ENCODE results near the gene BHLHE41. TPM values are rescaled to one million over a fixed set of nuclear protein-coding genes. Genes with fewer than 3 reads are reported as not detected.

Gene BHLHE41
- total and polyA plus RNA-seq, 4 donors = 0.17 to 0.29 (median 0.23) TPM; not detected in 1

GRCh38 chr12:26108915-26109314, 15.9 kb downstream of the BHLHE41 start:
- Histone ChIP-seq H3K4me3 (ENCODE audit: low read depth in 1 of 3, low read length in 3 of 3) (no peak overlapping the region), H3K9ac (ENCODE audit: low read depth in 1 of 2, low read length in 2 of 2) (no peak overlapping the region), H3K9me3 (ENCODE audit: control insufficient read depth in 4 of 4, low read length in 3 of 4) (no peaks in the 10 kb centered on the region), H3K36me3 (ENCODE audit: control insufficient read depth in 4 of 4, insufficient read depth in 3 of 4, low read depth in 1 of 4, low read length in 3 of 4) (no peaks in the 10 kb centered on the region), H3K27ac (ENCODE audit: low read depth in 1 of 2, low read length in 2 of 2) (no peak overlapping the region), H3K4me1 (ENCODE audit: control insufficient read depth in 4 of 4, insufficient read depth in 4 of 4, low read length in 3 of 4) (peaks cover 0 to 11% (median 9%) of the 10 kb centered on the region in 4 donors), H3K27me3 (ENCODE audit: control insufficient read depth in 4 of 4, insufficient read depth in 4 of 4, low read length in 3 of 4) (no peaks in the 10 kb centered on the region)
- no peak for DNase-seq (ENCODE audit: low spot score)
- TF ChIP-seq RXRA (IDR thresholded peaks at IDR 0.05) = no peak
- no peak for TF ChIP-seq FOXA1 (IDR thresholded peaks at IDR 0.05)
- no peak for TF ChIP-seq YY1 (IDR thresholded peaks at IDR 0.05)
- TF ChIP-seq, protein P1, sequence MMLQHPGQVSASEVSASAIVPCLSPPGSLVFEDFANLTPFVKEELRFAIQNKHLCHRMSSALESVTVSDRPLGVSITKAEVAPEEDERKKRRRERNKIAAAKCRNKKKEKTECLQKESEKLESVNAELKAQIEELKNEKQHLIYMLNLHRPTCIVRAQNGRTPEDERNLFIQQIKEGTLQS (IDR thresholded peaks at IDR 0.05) = no peak
- 90% methylated on average over 2 of the region's 2 CpGs for WGBS

DNA sequence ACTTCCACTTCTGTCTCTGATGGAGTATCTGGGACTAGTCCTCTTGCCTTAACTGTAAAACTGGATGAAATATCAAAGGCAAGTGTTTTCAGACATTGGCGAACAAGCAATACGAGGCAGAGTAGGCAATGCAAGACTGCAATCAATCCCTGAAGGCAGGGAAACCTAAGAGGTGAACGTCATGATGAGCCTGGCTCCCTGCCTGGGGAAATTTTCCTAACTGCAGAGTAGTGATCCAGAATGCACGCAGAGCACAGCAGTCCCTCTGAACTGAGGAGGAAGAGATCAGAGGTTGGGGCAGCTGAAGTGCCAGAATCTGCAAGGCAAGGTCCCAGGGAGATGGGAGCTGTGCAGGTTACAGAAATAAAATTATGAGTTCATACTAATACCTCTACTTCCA, 18.5 kb downstream of the BHLHE41 start:
- TF ChIP-seq JUND (IDR thresholded peaks at IDR 0.05) (no peak), TAF1 (conservative IDR thresholded peaks at IDR 0.05) (no peak)
- H3K4me1 ChIP-seq (ENCODE audit: control insufficient read depth in 4 of 4, insufficient read depth in 4 of 4, low read length in 3 of 4) = no peaks in the 10 kb centered on the region
- H3K9me3 ChIP-seq (ENCODE audit: control insufficient read depth in 4 of 4, low read length in 3 of 4) = no peaks in the 10 kb centered on the region
- 74% methylated on average over 4 of the region's 4 CpGs for WGBS
- no peak for DNase-seq (ENCODE audit: low spot score)
- no peak overlapping the region for H3K27ac ChIP-seq (ENCODE audit: low read depth in 1 of 2, low read length in 2 of 2)
- H3K9ac ChIP-seq (ENCODE audit: low read depth in 1 of 2, low read length in 2 of 2) = no peak overlapping the region
- no peaks in the 10 kb centered on the region for H3K27me3 ChIP-seq (ENCODE audit: control insufficient read depth in 4 of 4, insufficient read depth in 4 of 4, low read length in 3 of 4)
- no peaks in the 10 kb centered on the region for H3K36me3 ChIP-seq (ENCODE audit: control insufficient read depth in 4 of 4, insufficient read depth in 3 of 4, low read depth in 1 of 4, low read length in 3 of 4)
- no peak overlapping the region for H3K4me3 ChIP-seq (ENCODE audit: low read depth in 1 of 3, low read length in 3 of 3)

- Histone ChIP-seq H3K36me3 (ENCODE audit: control insufficient read depth in 4 of 4, insufficient read depth in 3 of 4, low read depth in 1 of 4, low read length in 3 of 4) (no peaks in the 10 kb centered on the region), H3K4me1 (ENCODE audit: control insufficient read depth in 4 of 4, insufficient read depth in 4 of 4, low read length in 3 of 4) (no peaks in the 10 kb centered on the region), H3K9me3 (ENCODE audit: control insufficient read depth in 4 of 4, low read length in 3 of 4) (no peaks in the 10 kb centered on the region), H3K9ac (ENCODE audit: low read depth in 1 of 2, low read length in 2 of 2) (no peak overlapping the region), H3K4me3 (ENCODE audit: low read depth in 1 of 3, low read length in 3 of 3) (no peak overlapping the region), H3K27ac (ENCODE audit: low read depth in 1 of 2, low read length in 2 of 2) (no peak overlapping the region), H3K27me3 (ENCODE audit: control insufficient read depth in 4 of 4, insufficient read depth in 4 of 4, low read length in 3 of 4) (no peaks in the 10 kb centered on the region)
- 79% methylated on average over 5 of the region's 5 CpGs for WGBS
- TF ChIP-seq, protein P1 (IDR thresholded peaks at IDR 0.05) = no peak
- no peak for TF ChIP-seq GABPA (IDR thresholded peaks at IDR 0.05 in 1 of 2, conservative IDR thresholded peaks at IDR 0.05 in 1 of 2)
- TF ChIP-seq HNF4A (conservative IDR thresholded peaks at IDR 0.05) = no peak
- no peak for TF ChIP-seq YY1 (IDR thresholded peaks at IDR 0.05)
- TF ChIP-seq EGR1 (IDR thresholded peaks at IDR 0.05; ENCODE audit: low read depth in 2 of 2) = no peak
- TF ChIP-seq, protein P2, sequence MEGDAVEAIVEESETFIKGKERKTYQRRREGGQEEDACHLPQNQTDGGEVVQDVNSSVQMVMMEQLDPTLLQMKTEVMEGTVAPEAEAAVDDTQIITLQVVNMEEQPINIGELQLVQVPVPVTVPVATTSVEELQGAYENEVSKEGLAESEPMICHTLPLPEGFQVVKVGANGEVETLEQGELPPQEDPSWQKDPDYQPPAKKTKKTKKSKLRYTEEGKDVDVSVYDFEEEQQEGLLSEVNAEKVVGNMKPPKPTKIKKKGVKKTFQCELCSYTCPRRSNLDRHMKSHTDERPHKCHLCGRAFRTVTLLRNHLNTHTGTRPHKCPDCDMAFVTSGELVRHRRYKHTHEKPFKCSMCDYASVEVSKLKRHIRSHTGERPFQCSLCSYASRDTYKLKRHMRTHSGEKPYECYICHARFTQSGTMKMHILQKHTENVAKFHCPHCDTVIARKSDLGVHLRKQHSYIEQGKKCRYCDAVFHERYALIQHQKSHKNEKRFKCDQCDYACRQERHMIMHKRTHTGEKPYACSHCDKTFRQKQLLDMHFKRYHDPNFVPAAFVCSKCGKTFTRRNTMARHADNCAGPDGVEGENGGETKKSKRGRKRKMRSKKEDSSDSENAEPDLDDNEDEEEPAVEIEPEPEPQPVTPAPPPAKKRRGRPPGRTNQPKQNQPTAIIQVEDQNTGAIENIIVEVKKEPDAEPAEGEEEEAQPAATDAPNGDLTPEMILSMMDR (IDR thresholded peaks at IDR 0.05; ENCODE audit: low read depth, low read length, missing input control) = no peak
- no peak for TF ChIP-seq FOXA1 (IDR thresholded peaks at IDR 0.05)
- no peak for TF ChIP-seq SP1 (IDR thresholded peaks at IDR 0.05)
- no peak for TF ChIP-seq RXRA (IDR thresholded peaks at IDR 0.05)
- TF ChIP-seq NR2F2 (IDR thresholded peaks at IDR 0.05) = no peak
- no peak for DNase-seq (ENCODE audit: low spot score)
These were observed 21.9 kb downstream of the BHLHE41 start for GRCh38 chr12:26102953-26103352.

- H3K9me3 ChIP-seq (ENCODE audit: control insufficient read depth in 4 of 4, low read length in 3 of 4) = no peaks in the 10 kb centered on the region
- 60% methylated on average over 4 of the region's 4 CpGs for WGBS
- H3K4me1 ChIP-seq (ENCODE audit: control insufficient read depth in 4 of 4, insufficient read depth in 4 of 4, low read length in 3 of 4) = peaks cover 0 to 6% (median 0%) of the 10 kb centered on the region in 4 donors
- H3K27me3 ChIP-seq (ENCODE audit: control insufficient read depth in 4 of 4, insufficient read depth in 4 of 4, low read length in 3 of 4) = no peaks in the 10 kb centered on the region
- H3K4me3 ChIP-seq (ENCODE audit: low read depth in 1 of 3, low read length in 3 of 3) = no peak overlapping the region
- DNase-seq (ENCODE audit: low spot score) = no peak
- H3K36me3 ChIP-seq (ENCODE audit: control insufficient read depth in 4 of 4, insufficient read depth in 3 of 4, low read depth in 1 of 4, low read length in 3 of 4) = no peaks in the 10 kb centered on the region
- H3K9ac ChIP-seq (ENCODE audit: low read depth in 1 of 2, low read length in 2 of 2) = no peak overlapping the region
- no peak overlapping the region for H3K27ac ChIP-seq (ENCODE audit: low read depth in 1 of 2, low read length in 2 of 2)
- TF ChIP-seq JUND (IDR thresholded peaks at IDR 0.05) (no peak), RXRA (IDR thresholded peaks at IDR 0.05) (no peak), HNF4G (IDR thresholded peaks at IDR 0.05) (no peak), FOXA2 (IDR thresholded peaks at IDR 0.05) (no peak), EGR1 (IDR thresholded peaks at IDR 0.05; ENCODE audit: low read depth in 2 of 2) (no peak), GABPA (IDR thresholded peaks at IDR 0.05 in 1 of 2, conservative IDR thresholded peaks at IDR 0.05 in 1 of 2) (no peak), RAD21 (IDR thresholded peaks at IDR 0.05) (no peak), YY1 (IDR thresholded peaks at IDR 0.05) (no peak), HNF4A (conservative IDR thresholded peaks at IDR 0.05) (no peak), FOXA1 (IDR thresholded peaks at IDR 0.05) (no peak), ZBTB33 (IDR thresholded peaks at IDR 0.05) (no peak), SP1 (IDR thresholded peaks at IDR 0.05) (no peak)
- TF ChIP-seq, protein P1 (IDR thresholded peaks at IDR 0.05) = no peak
- TF ChIP-seq, protein P2 (IDR thresholded peaks at IDR 0.05; ENCODE audit: low read depth, low read length, missing input control) = no peak
These were observed 23.1 kb downstream of the BHLHE41 start for GRCh38 chr12:26101763-26102162.

Measured in liver (tissue), 9 donors.